K562 (cell line): Measurements from ENCODE around the gene CNTD1.

Experiments
- BMI1 ChIP-seq: fragments of 150-350 bp; IDR thresholded peaks from 2 replicates; pipeline ENCODE4 v1.6.1; 2014; ENCODE audit warnings: low read length
- FOXK1 ChIP-seq: sonication (generic); formaldehyde crosslinking; IDR thresholded peaks from 2 replicates; pipeline ENCODE4 v1.8.0; 2022; ENCODE audit warnings: missing genetic modification reagents, mild to moderate bottlenecking, borderline replicate concordance
- POLR2H ChIP-seq: IDR thresholded peaks from 2 replicates; pipeline ENCODE4 v1.6.1; 2016; ENCODE audit warnings: missing genetic modification characterization, low read depth, mild to moderate bottlenecking, control low read depth, missing compliant biosample characterization, moderate library complexity
- SMAD1 ChIP-seq: fragments of 150-350 bp; IDR thresholded peaks from 2 replicates; pipeline ENCODE4 v1.6.1; 2014; ENCODE audit warnings: low read length, low read depth; ENCODE audit not compliant: partially characterized antibody
- TARDBP ChIP-seq: fragments of 450-650 bp; IDR thresholded peaks from 2 replicates; pipeline ENCODE4 v1.6.1; 2016
- ZNF274 ChIP-seq: IDR thresholded peaks from 2 replicates; pipeline ENCODE4 v1.6.1; 2011; ENCODE audit warnings: low read depth, mild to moderate bottlenecking, low read length, moderate library complexity, borderline replicate concordance
- TF ChIP-seq, protein P1 (sequence below), 3 experiments: IDR thresholded peaks in 2 of 3; conservative IDR thresholded peaks in 1 of 3; 2 replicates each; pipeline ENCODE4 v1.5.1; 2011 to 2012; ENCODE audit warnings: low read length in 3 of 3, mild to moderate bottlenecking in 3 of 3, control low read depth in 2 of 3, improper control_type of control experiment in 1 of 3, inconsistent platforms in 1 of 3, low read depth in 1 of 3, mixed read lengths in 1 of 3, moderate library complexity in 1 of 3; ENCODE audit not compliant: insufficient read depth in 2 of 3
- TF ChIP-seq, protein P2 (sequence below): fragments of 250-450 bp; sonication (Bioruptor Pico); IDR thresholded peaks from 2 replicates; pipeline ENCODE4 v1.5.0; 2021; ENCODE audit warnings: mild to moderate bottlenecking, moderate library complexity

DNA sequence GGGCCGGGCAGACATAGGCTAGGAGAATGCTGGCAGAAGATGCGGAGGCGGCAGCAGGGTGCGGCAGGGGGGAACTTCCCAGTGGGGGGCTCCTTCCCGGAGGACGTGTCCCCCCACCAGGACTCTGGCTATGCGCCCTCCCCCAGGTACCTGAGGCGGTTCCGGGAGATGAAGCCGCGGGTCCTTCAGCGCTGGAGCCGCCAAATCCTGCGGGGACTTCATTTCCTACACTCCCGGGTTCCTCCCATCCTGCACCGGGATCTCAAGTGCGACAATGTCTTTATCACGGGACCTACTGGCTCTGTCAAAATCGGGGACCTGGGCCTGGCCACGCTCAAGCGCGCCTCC lies 14.9 kb upstream of the CNTD1 start:
- no peak for TF ChIP-seq TARDBP
- no peak for TF ChIP-seq BMI1
- TF ChIP-seq ZNF274: no peak
- TF ChIP-seq FOXK1 (CRISPR knock-in tag): no peak
- TF ChIP-seq, protein P1, sequence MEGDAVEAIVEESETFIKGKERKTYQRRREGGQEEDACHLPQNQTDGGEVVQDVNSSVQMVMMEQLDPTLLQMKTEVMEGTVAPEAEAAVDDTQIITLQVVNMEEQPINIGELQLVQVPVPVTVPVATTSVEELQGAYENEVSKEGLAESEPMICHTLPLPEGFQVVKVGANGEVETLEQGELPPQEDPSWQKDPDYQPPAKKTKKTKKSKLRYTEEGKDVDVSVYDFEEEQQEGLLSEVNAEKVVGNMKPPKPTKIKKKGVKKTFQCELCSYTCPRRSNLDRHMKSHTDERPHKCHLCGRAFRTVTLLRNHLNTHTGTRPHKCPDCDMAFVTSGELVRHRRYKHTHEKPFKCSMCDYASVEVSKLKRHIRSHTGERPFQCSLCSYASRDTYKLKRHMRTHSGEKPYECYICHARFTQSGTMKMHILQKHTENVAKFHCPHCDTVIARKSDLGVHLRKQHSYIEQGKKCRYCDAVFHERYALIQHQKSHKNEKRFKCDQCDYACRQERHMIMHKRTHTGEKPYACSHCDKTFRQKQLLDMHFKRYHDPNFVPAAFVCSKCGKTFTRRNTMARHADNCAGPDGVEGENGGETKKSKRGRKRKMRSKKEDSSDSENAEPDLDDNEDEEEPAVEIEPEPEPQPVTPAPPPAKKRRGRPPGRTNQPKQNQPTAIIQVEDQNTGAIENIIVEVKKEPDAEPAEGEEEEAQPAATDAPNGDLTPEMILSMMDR (IDR thresholded peaks at IDR 0.05 in 2 of 3, conservative IDR thresholded peaks at IDR 0.05 in 1 of 3; ENCODE audit: insufficient read depth in 2 of 3, low read depth in 1 of 3, low read length in 3 of 3): no peak
- TF ChIP-seq POLR2H (tag): no peak
- TF ChIP-seq, protein P2, sequence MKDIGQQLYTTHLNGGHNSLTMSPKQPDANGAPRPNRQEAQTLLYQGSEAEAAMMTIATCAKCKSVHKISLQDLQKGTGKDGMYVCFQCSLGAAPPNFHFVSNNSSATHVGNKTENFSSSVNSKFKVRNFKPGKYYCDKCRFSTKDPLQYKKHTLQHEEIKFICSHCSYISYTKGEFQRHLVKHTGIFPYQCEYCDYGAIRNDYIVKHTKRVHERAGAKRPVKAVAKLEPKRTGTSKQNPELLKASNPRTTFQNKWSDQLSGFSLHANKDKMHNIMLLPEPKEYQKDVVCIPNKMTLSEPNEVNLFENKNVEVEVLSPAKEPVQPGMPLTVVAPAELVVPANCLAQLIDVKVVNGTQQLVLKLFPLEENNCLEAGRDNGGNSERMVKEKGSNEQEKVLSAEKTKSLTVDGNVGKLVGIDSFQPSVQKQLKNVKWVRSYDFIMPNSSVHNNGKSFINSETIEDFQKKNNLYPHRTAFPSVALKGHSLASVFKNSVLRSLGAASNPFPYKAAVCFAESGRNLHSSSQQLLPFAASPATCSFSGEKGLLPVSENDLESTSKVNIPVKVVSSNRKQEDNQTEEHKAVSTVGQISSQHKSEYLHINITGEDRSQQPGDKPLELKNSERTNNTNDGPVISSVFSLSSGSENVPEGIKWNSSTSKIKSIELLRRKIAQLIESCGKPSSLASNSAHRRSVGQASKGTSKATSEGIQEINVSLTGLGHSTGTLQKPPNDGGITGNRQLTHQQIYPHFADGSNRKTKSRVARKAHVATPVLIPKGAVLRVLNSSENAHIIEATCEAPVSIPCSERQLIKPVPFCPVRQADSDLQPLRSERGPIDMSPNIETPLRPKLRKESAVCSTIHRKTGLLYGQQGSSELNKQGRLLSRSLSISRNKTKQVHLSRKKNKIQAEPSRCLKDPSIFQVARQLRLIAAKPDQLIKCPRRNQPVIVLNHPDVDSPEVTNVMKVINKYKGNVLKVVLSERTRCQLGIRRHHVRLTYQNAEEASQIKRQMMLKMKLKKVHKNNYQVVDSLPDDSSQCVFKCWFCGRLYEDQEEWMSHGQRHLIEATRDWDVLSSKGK (CRISPR knock-in tag): no peak
- no peak for TF ChIP-seq SMAD1
